ENCODE results near the gene BCL2L13. TPM values are rescaled to one million over a fixed set of nuclear protein-coding genes. Genes with fewer than 3 reads are reported as not detected.

Gene BCL2L13
- total and polyA plus RNA-seq, 8 donors: 13.7 to 74.1 (median 30.6) TPM

- H3K4me1 ChIP-seq: no peaks in the 10 kb centered on the region
- 66 to 81% (median 73%) methylated on average over 3 of the region's 3 CpGs for WGBS, 5 donors
- no peak for DNase-seq
- peaks cover 18 to 96% (median 95%) of the 10 kb centered on the region in 4 donors for H3K36me3 ChIP-seq
- TF ChIP-seq POLR2AphosphoS5 (IDR thresholded peaks at IDR 0.05): no peak
- TF ChIP-seq, protein P1, sequence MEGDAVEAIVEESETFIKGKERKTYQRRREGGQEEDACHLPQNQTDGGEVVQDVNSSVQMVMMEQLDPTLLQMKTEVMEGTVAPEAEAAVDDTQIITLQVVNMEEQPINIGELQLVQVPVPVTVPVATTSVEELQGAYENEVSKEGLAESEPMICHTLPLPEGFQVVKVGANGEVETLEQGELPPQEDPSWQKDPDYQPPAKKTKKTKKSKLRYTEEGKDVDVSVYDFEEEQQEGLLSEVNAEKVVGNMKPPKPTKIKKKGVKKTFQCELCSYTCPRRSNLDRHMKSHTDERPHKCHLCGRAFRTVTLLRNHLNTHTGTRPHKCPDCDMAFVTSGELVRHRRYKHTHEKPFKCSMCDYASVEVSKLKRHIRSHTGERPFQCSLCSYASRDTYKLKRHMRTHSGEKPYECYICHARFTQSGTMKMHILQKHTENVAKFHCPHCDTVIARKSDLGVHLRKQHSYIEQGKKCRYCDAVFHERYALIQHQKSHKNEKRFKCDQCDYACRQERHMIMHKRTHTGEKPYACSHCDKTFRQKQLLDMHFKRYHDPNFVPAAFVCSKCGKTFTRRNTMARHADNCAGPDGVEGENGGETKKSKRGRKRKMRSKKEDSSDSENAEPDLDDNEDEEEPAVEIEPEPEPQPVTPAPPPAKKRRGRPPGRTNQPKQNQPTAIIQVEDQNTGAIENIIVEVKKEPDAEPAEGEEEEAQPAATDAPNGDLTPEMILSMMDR (IDR thresholded peaks at IDR 0.05): no peak
- TF ChIP-seq EP300 (IDR thresholded peaks at IDR 0.05): no peak
- no peak for TF ChIP-seq POLR2A (IDR thresholded peaks at IDR 0.05)
- H3K27ac ChIP-seq: no peak overlapping the region
- H3K9me3 ChIP-seq: no peaks in the 10 kb centered on the region
- no peak overlapping the region for H3K4me3 ChIP-seq
- intact Hi-C loops (cut with DNase I; ENCODE audit: low total_unique reads): no loop called here
- no peaks in the 10 kb centered on the region for H3K27me3 ChIP-seq
Observed at GRCh38 chr22:17733466-17733865, 94.9 kb downstream of the BCL2L13 start.

DNA sequence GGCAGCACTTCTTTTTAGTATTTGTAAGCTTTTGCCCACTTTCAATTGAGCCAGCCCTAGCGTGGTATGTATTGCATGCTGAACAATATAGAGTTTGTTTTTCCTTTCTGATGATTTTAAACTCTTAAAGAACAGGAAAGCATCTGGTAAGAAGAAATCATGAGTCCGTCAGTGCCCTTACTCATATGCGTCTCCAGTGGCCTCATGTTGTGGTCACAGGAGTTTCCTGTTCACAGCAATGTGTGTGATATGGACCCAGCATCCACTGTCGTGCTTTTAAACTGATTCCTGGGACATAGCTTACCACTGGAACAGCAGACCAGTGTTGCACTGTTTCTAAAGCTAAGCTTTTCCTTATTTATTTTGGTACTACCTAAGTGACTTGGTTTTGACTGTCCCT, 95.6 kb downstream of the BCL2L13 start:
- intact Hi-C loops (cut with DNase I; ENCODE audit: low total_unique reads): no loop called here
- DNase-seq: no peak
- 62 to 75% (median 68%) methylated on average over 4 of the region's 4 CpGs for WGBS, 5 donors
- Histone ChIP-seq H3K4me1 (no peaks in the 10 kb centered on the region), H3K36me3 (peaks cover 18 to 97% (median 95%) of the 10 kb centered on the region in 4 donors), H3K4me3 (no peak overlapping the region), H3K27ac (no peak overlapping the region), H3K9me3 (no peaks in the 10 kb centered on the region), H3K27me3 (no peaks in the 10 kb centered on the region)
- no peak for TF ChIP-seq POLR2AphosphoS5 (IDR thresholded peaks at IDR 0.05)
- no peak for TF ChIP-seq POLR2A (IDR thresholded peaks at IDR 0.05)
- TF ChIP-seq, protein P1 (IDR thresholded peaks at IDR 0.05): no peak
- TF ChIP-seq EP300 (IDR thresholded peaks at IDR 0.05): no peak

- TF ChIP-seq EP300 (IDR thresholded peaks at IDR 0.05) (no peak), POLR2AphosphoS5 (IDR thresholded peaks at IDR 0.05) (no peak), POLR2A (IDR thresholded peaks at IDR 0.05) (no peak)
- TF ChIP-seq, protein P1 (IDR thresholded peaks at IDR 0.05): no peak
- peaks cover 4 to 66% (median 59%) of the 10 kb centered on the region in 4 donors for H3K36me3 ChIP-seq
- H3K4me3 ChIP-seq: no peak overlapping the region
- no peak for DNase-seq
- intact Hi-C loops (cut with DNase I; ENCODE audit: low total_unique reads): no loop called here
- H3K4me1 ChIP-seq: peaks cover 0 to 6% (median 5%) of the 10 kb centered on the region in 4 donors
- WGBS, 5 donors: 90 to 95% (median 91%) methylated on average over 19 to 21 of the region's 21 CpGs
- no peaks in the 10 kb centered on the region for H3K27me3 ChIP-seq
- no peak overlapping the region for H3K27ac ChIP-seq
- no peaks in the 10 kb centered on the region for H3K9me3 ChIP-seq
Observed at GRCh38 chr22:17738386-17739128, 100.0 kb downstream of the BCL2L13 start.

DNA sequence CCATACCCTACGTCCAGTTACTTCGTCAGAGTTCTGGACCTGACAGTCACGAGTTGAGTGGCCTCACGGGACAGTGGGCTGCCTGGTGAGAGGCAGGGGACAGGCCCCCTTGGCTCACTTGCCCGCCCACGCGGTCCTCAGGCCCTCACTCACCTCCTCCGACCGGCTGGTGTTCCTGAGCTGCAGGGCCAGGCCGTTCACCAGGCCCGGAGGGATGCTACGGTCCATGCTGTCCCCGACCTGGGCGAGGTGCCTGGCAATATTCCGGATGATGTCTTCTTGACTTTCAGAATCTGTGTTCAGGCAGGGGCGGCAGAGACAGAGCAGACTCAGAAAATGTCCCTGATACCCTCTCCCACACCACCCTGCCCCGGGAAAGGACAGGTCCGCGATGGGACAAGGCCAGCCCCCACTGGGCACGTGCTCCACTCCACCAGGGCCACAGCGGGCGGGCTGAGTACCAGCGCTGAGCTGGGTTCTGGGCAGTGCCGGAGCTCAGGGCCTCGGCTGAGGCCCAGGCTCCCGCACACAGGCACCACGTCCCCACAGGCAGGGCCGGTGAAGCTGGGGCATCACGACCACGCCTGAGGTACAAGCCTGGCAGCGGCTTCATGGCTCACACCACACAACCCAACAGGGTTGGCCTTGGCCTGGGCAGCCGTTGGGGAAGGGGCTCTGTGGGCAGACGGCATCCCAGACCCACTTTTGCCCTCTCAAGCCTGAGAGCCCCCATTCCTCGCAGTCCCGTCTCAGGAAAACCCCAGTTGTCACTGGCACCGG, 100.8 kb downstream of the BCL2L13 start:
- no peak for DNase-seq
- Histone ChIP-seq H3K4me3 (no peak overlapping the region), H3K27ac (no peak overlapping the region), H3K27me3 (no peaks in the 10 kb centered on the region), H3K4me1 (peaks cover 0 to 12% (median 9%) of the 10 kb centered on the region in 4 donors), H3K36me3 (peaks cover 0 to 61% (median 54%) of the 10 kb centered on the region in 4 donors), H3K9me3 (no peaks in the 10 kb centered on the region)
- WGBS, 5 donors: 88 to 97% (median 93%) methylated on average over 25 to 36 of the region's 36 CpGs
- intact Hi-C loops (cut with DNase I; ENCODE audit: low total_unique reads): no loop called here
- TF ChIP-seq POLR2A (IDR thresholded peaks at IDR 0.05): no peak
- no peak for TF ChIP-seq POLR2AphosphoS5 (IDR thresholded peaks at IDR 0.05)
- TF ChIP-seq, protein P1 (IDR thresholded peaks at IDR 0.05): no peak
- TF ChIP-seq EP300 (IDR thresholded peaks at IDR 0.05): no peak

All from stomach (tissue), 9 donors.